GM23338 (cell line): ENCODE results near the gene OBSCN. TPM values are rescaled to one million over a fixed set of nuclear protein-coding genes. Genes with fewer than 3 reads are reported as not detected.

Experiments
- ATAC-seq: fragments of 200-7000 bp; cut with Tn5 transposase; 3 replicates; pipeline ENCODE4 v1.9.1; 2020
- DNase-seq: peaks from one replicate; pipeline ENCODE4 v3.0.0-alpha.2; 2015; ENCODE audit warnings: low spot score
- H2AFZ ChIP-seq: fragments of 200-600 bp; sonication (generic); 2 replicates; pipeline ENCODE4 v1.8.0; 2016; ENCODE audit warnings: antibody characterized with exemption, mild to moderate bottlenecking, moderate library complexity
- H3F3A ChIP-seq: fragments of 200-600 bp; sonication (generic); replicated peaks from 2 replicates; pipeline ENCODE4 v1.8.0; 2017; ENCODE audit warnings: antibody characterized with exemption, mixed run types, low read depth
- H3K27ac ChIP-seq: fragments of 200-600 bp; sonication (generic); 2 replicates; pipeline ENCODE4 v1.6.1; 2016; ENCODE audit warnings: low read depth
- H3K27me3 ChIP-seq: fragments of 200-600 bp; sonication (generic); 2 replicates; pipeline ENCODE4 v1.8.0; 2016; ENCODE audit warnings: mild to moderate bottlenecking, mixed run types, moderate library complexity; ENCODE audit not compliant: insufficient read depth
- H3K36me3 ChIP-seq: fragments of 200-600 bp; sonication (generic); 2 replicates; pipeline ENCODE4 v1.8.0; 2016; ENCODE audit warnings: mild to moderate bottlenecking; ENCODE audit not compliant: insufficient read depth
- H3K4me1 ChIP-seq: fragments of 200-600 bp; sonication (generic); 2 replicates; pipeline ENCODE4 v1.8.0; 2016; ENCODE audit warnings: mild to moderate bottlenecking, moderate library complexity; ENCODE audit not compliant: insufficient read depth
- H3K4me2 ChIP-seq: fragments of 200-600 bp; sonication (generic); 2 replicates; pipeline ENCODE4 v1.7.1; 2017; ENCODE audit warnings: mixed run types
- H3K4me3 ChIP-seq: fragments of 200-600 bp; sonication (generic); 2 replicates; pipeline ENCODE4 v1.6.1; 2016; ENCODE audit warnings: mixed run types
- H3K79me2 ChIP-seq: fragments of 200-600 bp; sonication (generic); replicated peaks from 2 replicates; pipeline ENCODE4 v1.8.0; 2017; ENCODE audit warnings: mild to moderate bottlenecking; ENCODE audit not compliant: insufficient read depth
- H3K9me2 ChIP-seq: fragments of 200-600 bp; sonication (generic); 2 replicates; pipeline ENCODE4 v1.8.0; 2017; ENCODE audit not compliant: insufficient read depth
- H4K20me1 ChIP-seq: fragments of 200-600 bp; sonication (generic); replicated peaks from 2 replicates; pipeline ENCODE4 v1.8.0; 2017; ENCODE audit warnings: mild to moderate bottlenecking; ENCODE audit not compliant: insufficient read depth
- H3K27ac Mint-ChIP-seq: 2 replicates; pipeline ENCODE4 v1.8.0; 2020; ENCODE audit warnings: inconsistent platforms, mild to moderate bottlenecking, moderate library complexity, mixed read lengths
- H3K27me3 Mint-ChIP-seq: 3 replicates; pipeline ENCODE4 v1.8.0; 2022; ENCODE audit warnings: low read depth, mild to moderate bottlenecking, moderate library complexity, mixed read lengths, inconsistent platforms; ENCODE audit not compliant: insufficient read depth, poor library complexity
- H3K36me3 Mint-ChIP-seq: 3 replicates; pipeline ENCODE4 v1.8.0; 2021; ENCODE audit warnings: low read depth, mild to moderate bottlenecking, inconsistent platforms, moderate library complexity, mixed read lengths
- H3K4me1 Mint-ChIP-seq: 3 replicates; pipeline ENCODE4 v1.8.0; 2020; ENCODE audit warnings: mild to moderate bottlenecking, inconsistent platforms, mixed read lengths
- H3K4me3 Mint-ChIP-seq: 3 replicates; pipeline ENCODE4 v1.8.0; 2021; ENCODE audit warnings: moderate library complexity, mild to moderate bottlenecking, inconsistent platforms, mixed read lengths
- H3K9me3 Mint-ChIP-seq: 3 replicates; pipeline ENCODE4 v1.8.0; 2020; ENCODE audit warnings: moderate library complexity, mild to moderate bottlenecking, inconsistent platforms, mixed read lengths
- CREB1 ChIP-seq: fragments of 250-450 bp; sonication (Bioruptor Pico); IDR thresholded peaks from 2 replicates; pipeline ENCODE4 v1.5.0; 2020; ENCODE audit warnings: low read depth, mild to moderate bottlenecking, moderate library complexity
- EZH2 ChIP-seq: fragments of 200-600 bp; sonication (generic); IDR thresholded peaks from one replicate; pipeline ENCODE4 v1.8.0; 2017; ENCODE audit warnings: antibody characterized with exemption, mild to moderate bottlenecking, low read depth; ENCODE audit not compliant: unreplicated experiment
- EZH2phosphoT487 ChIP-seq: fragments of 200-600 bp; sonication (generic); IDR thresholded peaks from one replicate; pipeline ENCODE4 v1.8.1; 2018; ENCODE audit warnings: antibody characterized with exemption; ENCODE audit not compliant: unreplicated experiment
- JUNB ChIP-seq: IDR thresholded peaks from one replicate; pipeline ENCODE4 v1.6.1; 2016; ENCODE audit warnings: antibody characterized with exemption; ENCODE audit not compliant: unreplicated experiment
- POLR2AphosphoS5 ChIP-seq: IDR thresholded peaks from 2 replicates; pipeline ENCODE4 v1.6.1; 2016; ENCODE audit warnings: antibody characterized with exemption, low read depth
- REST ChIP-seq: IDR thresholded peaks from one replicate; pipeline ENCODE4 v1.6.1; 2018; ENCODE audit warnings: antibody characterized with exemption; ENCODE audit not compliant: unreplicated experiment
- STAT1 ChIP-seq: IDR thresholded peaks from one replicate; pipeline ENCODE4 v1.6.1; 2016; ENCODE audit warnings: antibody characterized with exemption; ENCODE audit not compliant: unreplicated experiment
- ZNF462 ChIP-seq: fragments of 250-450 bp; sonication (Bioruptor Pico); IDR thresholded peaks from 2 replicates; pipeline ENCODE4 v1.5.0; 2020; ENCODE audit warnings: mild to moderate bottlenecking, moderate library complexity
- polyA plus RNA-seq: library from polyadenylated mRNA; unstranded; fragments of >200 nt; fragmentation: Nextera tagmentation; extraction: Ambion mirVana; gene quantifications from 2 replicates; pipeline ENCODE4 v1.2.1, GENCODE V29; 2016
- total RNA-seq: library from RNA; depleted of rRNA; stranded (reverse); fragments of >200 nt; shearing (Covaris generic); gene quantifications from 2 replicates; pipeline ENCODE4 v1.2.3, GENCODE V29; 2014
- TF ChIP-seq, protein P1 (sequence below), 2 experiments: fragments of 200-600 bp in 1 of 2; sonication (generic) in 1 of 2; conservative IDR thresholded peaks; 2 replicates each; pipeline versions ENCODE4 v1.5.1 to v1.6.1; 2016 to 2017; ENCODE audit warnings: antibody characterized with exemption in 2 of 2, low read depth in 2 of 2, mild to moderate bottlenecking in 2 of 2, moderate library complexity in 1 of 2

OBSCN gene
- total and polyA plus RNA-seq, 2 experiments from 2014 or later: 8.4 to 38.5 TPM

- TF ChIP-seq EZH2phosphoT487 (no peak), CREB1 (no peak), JUNB (no peak), REST (no peak)
- TF ChIP-seq, protein P1, sequence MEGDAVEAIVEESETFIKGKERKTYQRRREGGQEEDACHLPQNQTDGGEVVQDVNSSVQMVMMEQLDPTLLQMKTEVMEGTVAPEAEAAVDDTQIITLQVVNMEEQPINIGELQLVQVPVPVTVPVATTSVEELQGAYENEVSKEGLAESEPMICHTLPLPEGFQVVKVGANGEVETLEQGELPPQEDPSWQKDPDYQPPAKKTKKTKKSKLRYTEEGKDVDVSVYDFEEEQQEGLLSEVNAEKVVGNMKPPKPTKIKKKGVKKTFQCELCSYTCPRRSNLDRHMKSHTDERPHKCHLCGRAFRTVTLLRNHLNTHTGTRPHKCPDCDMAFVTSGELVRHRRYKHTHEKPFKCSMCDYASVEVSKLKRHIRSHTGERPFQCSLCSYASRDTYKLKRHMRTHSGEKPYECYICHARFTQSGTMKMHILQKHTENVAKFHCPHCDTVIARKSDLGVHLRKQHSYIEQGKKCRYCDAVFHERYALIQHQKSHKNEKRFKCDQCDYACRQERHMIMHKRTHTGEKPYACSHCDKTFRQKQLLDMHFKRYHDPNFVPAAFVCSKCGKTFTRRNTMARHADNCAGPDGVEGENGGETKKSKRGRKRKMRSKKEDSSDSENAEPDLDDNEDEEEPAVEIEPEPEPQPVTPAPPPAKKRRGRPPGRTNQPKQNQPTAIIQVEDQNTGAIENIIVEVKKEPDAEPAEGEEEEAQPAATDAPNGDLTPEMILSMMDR (conservative IDR thresholded peaks at IDR 0.05; ENCODE audit: low read depth in 2 of 2): no peak
Observed at GRCh38 chr1:228315945-228316588, 108.2 kb downstream of the OBSCN start (continued).

- H3K4me1 Mint-ChIP-seq: no peaks in the 10 kb centered on the region
- no peak overlapping the region for H3K4me3 Mint-ChIP-seq
- H3K9me3 Mint-ChIP-seq: peaks cover 9% of the 10 kb centered on the region; the same call in 2 of the 3 replicates
- Histone ChIP-seq H3K27me3 (no peaks in the 10 kb centered on the region), H3K4me3 (no peak overlapping the region), H3K36me3 (no peaks in the 10 kb centered on the region; the same call in 1 of the 2 replicates), H3K4me2 (no peak overlapping the region), H3K79me2 (no peaks in the 10 kb centered on the region), H2AFZ (no peak overlapping the region), H3K27ac (no peak overlapping the region), H3K9me2 (peaks cover 15% of the 10 kb centered on the region), H4K20me1 (no peaks in the 10 kb centered on the region), H3K4me1 (no peaks in the 10 kb centered on the region), H3F3A (no peaks in the 10 kb centered on the region)
- peaks cover 5% of the 10 kb centered on the region for H3K27me3 Mint-ChIP-seq
- ATAC-seq (no peak), DNase-seq (no peak)
- no peak overlapping the region for H3K27ac Mint-ChIP-seq
- H3K36me3 Mint-ChIP-seq: peaks cover 9% of the 10 kb centered on the region
- TF ChIP-seq POLR2AphosphoS5: no peak
- TF ChIP-seq EZH2: no peak
- no peak for TF ChIP-seq ZNF462 (CRISPR knock-in tag)
- TF ChIP-seq STAT1: no peak
- no peak for TF ChIP-seq JUNB
- no peak for TF ChIP-seq EZH2phosphoT487
Observed at GRCh38 chr1:228316589-228317387, 108.9 kb downstream of the OBSCN start.
